Heart right ventricle (tissue), 16 donors: Measurements from ENCODE around the gene GPRASP2. TPM values are rescaled to one million over a fixed set of nuclear protein-coding genes. Genes with fewer than 3 reads are reported as not detected.
"Not testable (repeated sequence)": the region's sequence is repeated elsewhere in the genome, so short reads cannot be mapped to it uniquely, and the experiment has no call there.

Source experiments
- ATAC-seq, 8 donors: fragments of 200-7000 bp; cut with Tn5 transposase; one replicate each; pipeline ENCODE4 v1.9.1; 2020; ENCODE audit warnings: mild to moderate bottlenecking in 8 of 8, moderate library complexity in 8 of 8, moderate number of reproducible peaks in 1 of 8
- DNase-seq, 2 donors: peaks; one replicate each; pipeline ENCODE4 v3.0.0-alpha.2; 2020
- H3K27ac ChIP-seq, 10 donors: fragments of 200-600 bp; sonication (generic) in 2 of 10; one replicate each; pipeline versions ENCODE4 v1.5.0 to v1.8.0; 2020 to 2022; ENCODE audit warnings: mild to moderate bottlenecking in 3 of 10
- H3K27me3 ChIP-seq, 7 donors: fragments of 200-600 bp; one replicate each; pipeline ENCODE4 v1.8.0; 2021 to 2022; ENCODE audit warnings: mild to moderate bottlenecking in 2 of 7
- H3K36me3 ChIP-seq, 9 donors: fragments of 200-600 bp; sonication (generic) in 1 of 9; one replicate each; pipeline versions ENCODE4 v1.5.0 to v1.8.0; 2020 to 2022; ENCODE audit warnings: mild to moderate bottlenecking in 2 of 9
- H3K4me1 ChIP-seq, 9 donors: fragments of 200-600 bp; sonication (generic) in 1 of 9; one replicate each; pipeline versions ENCODE4 v1.5.0 to v1.8.0; 2020 to 2022; ENCODE audit warnings: mild to moderate bottlenecking in 4 of 9
- H3K4me3 ChIP-seq, 10 donors: fragments of 200-600 bp; sonication (generic) in 2 of 10; one replicate each; pipeline versions ENCODE4 v1.5.0 to v1.8.0; 2020 to 2022; ENCODE audit warnings: mild to moderate bottlenecking in 7 of 10, moderate library complexity in 2 of 10
- H3K9me3 ChIP-seq, 11 donors: fragments of 200-600 bp in 10 of 11; sonication (generic) in 2 of 11; one replicate each; pipeline versions ENCODE4 v1.5.0 to v1.8.0; 2013 to 2022; ENCODE audit warnings: mild to moderate bottlenecking in 2 of 11, control low read depth in 1 of 11, moderate library complexity in 1 of 11
- WGBS, 2 donors: extraction: QIAGEN DNeasy Blood & Tissue Kit; methylation state at CpG; one replicate each; pipeline ENCODE4 v1.1.7; 2013; ENCODE audit warnings: inconsistent platforms in 1 of 2; 5-methylcytosine and 5-hydroxymethylcytosine counted together
- intact Hi-C, 10 donors: fragments of 100-400 bp; cut with DNase I; formaldehyde crosslinking; loops; one replicate each; pipeline versions ENCODE4 v1.11.1 to v1.14.2; 2022
- polyA plus RNA-seq, 2 donors: library from polyadenylated mRNA; stranded (reverse); fragments of 200-250 nt; gene quantifications; one replicate each; pipeline ENCODE4 v1.2.3, GENCODE V29; 2013
- total RNA-seq, 10 donors: library from RNA; stranded (reverse); fragmentation: NEBNext Ultra II Directional in 3 of 10; extraction: Animal tissue kit (Norgen Biotek cat#: 25700) in 3 of 10; gene quantifications; one replicate each; pipeline versions ENCODE4 v1.2.1 to v1.2.4, GENCODE V29; 2021 to 2023
- TF ChIP-seq, protein P1 (sequence below), 9 donors: fragments of 200-600 bp; sonication (generic) in 2 of 9; IDR thresholded peaks; one replicate each; pipeline versions ENCODE4 v1.5.0 to v1.8.0; 2021 to 2022; ENCODE audit warnings: antibody characterized with exemption in 9 of 9, mild to moderate bottlenecking in 5 of 9, moderate library complexity in 1 of 9
- donor health status: Arrhythmogenic right ventricular cardiomyopathy.
- donor health status: ischemic (EF 13 %, LVEDD 7.1; RV severe dilation, severe dysfunction).
- donor health status: healthy with polysubstance abuse.
- donor health status: DM: no; HTN: yes; CAD: no.
- donor health status: DM: no; HTN: no; CAD: no.
- donor health status: ischemic (EF 25% LVEDD 6.9; RV normal size, moderate dysfunction).
- donor health status: ischemic (EF 25% LVEDD 5.7; RV mildly dilated, moderate dysfunction).
- donor health status: healthy.
- donor health status: DM: yes; HTN: yes; CAD: no.
- donor health status: Ischemic cardiomyopathy.
- donor health status: ischemic (EF 35%, LVEDD 5.7; RV mildly dilated, moderate dysfunction).
- donor health status: nonischemic (EF 11% LVEDD 7.7; RV severe dilation, severe dysfunction).
- donor health status: DM: yes; HTN: yes; CAD: no.
- donor health status: PGD.
- donor health status: ischemic (EF 29% LVEDD 5.4; RV normal size, mild dysfunction).
- donor health status: nonischemic (EF 23%, LVEDD 6.1; RV moderate dilation, normal function).

GPRASP2 gene
- total and polyA plus RNA-seq, 12 donors = 3.7 to 21.3 (median 14.3) TPM

- DNase-seq (no peak), ATAC-seq (no peak)
- Histone ChIP-seq H3K9me3 (no peaks in the 10 kb centered on the region), H3K36me3 (peaks cover 0 to 5% (median 0%) of the 10 kb centered on the region in 9 donors), H3K4me1 (peaks cover 0 to 14% (median 0%) of the 10 kb centered on the region in 9 donors), H3K27me3 (peaks cover 0 to 30% (median 0%) of the 10 kb centered on the region in 7 donors), H3K27ac (no peak overlapping the region), H3K4me3 (no peak overlapping the region)
- intact Hi-C loops = loop anchor here in 3 of 10 donors (5.0 to 10.0 kb wide), 4 partner anchors 59 to 111 kb away; partner anchors contain the start of gene GPRASP1 (in 2 of the 3)
- 93 to 95% methylated on average over 5 of the region's 5 CpGs for WGBS, 2 donors
- TF ChIP-seq, protein P1, sequence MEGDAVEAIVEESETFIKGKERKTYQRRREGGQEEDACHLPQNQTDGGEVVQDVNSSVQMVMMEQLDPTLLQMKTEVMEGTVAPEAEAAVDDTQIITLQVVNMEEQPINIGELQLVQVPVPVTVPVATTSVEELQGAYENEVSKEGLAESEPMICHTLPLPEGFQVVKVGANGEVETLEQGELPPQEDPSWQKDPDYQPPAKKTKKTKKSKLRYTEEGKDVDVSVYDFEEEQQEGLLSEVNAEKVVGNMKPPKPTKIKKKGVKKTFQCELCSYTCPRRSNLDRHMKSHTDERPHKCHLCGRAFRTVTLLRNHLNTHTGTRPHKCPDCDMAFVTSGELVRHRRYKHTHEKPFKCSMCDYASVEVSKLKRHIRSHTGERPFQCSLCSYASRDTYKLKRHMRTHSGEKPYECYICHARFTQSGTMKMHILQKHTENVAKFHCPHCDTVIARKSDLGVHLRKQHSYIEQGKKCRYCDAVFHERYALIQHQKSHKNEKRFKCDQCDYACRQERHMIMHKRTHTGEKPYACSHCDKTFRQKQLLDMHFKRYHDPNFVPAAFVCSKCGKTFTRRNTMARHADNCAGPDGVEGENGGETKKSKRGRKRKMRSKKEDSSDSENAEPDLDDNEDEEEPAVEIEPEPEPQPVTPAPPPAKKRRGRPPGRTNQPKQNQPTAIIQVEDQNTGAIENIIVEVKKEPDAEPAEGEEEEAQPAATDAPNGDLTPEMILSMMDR (IDR thresholded peaks at IDR 0.05) = no peak
These were observed 3.7 kb downstream of the GPRASP2 start for GRCh38 chrX:102715967-102716366.

DNA sequence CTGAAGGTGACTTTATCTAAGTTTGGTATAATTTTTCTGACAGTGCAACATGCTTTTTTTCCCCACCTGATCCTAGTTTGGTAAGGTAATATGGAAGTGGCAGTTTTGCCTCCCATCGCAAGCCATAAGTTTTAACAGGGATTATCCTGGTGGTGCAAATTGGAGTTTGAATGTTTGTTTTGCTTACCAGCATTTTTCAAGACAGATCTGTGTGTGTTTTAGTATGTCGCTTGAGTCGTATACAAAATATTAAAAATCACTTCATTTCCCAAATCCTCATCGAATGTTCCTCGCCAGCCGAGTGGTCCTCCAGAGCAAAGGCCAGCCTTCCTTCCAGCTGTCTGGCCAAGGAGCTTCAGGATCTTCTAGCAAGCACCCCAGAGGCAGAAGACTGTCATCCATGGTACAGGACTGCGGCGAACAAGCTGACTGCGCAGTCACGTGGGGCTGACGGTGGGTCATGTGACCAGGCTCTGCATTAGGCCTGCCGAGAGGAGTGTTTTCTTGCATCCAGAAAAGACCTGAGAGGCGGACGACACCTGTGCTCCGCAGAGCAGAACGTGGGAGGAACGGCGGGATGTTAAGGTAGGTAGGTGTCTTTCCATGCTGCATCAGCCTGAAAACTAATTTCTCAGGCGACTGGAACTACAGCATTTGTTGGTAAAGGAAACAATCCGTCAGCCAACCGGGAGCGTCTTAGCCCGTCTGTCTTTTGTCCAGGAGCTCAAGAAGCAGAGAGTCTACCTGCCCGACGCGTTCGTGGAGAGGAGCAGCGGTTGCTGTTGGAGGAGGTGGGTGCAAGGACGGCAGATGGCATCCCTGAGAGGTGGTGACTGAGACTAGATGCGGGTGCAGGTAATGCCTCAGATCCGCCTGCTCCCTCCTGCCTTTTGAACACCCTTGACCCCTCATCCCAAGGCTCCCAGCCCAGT is 8.3 kb downstream of the GPRASP2 start, which contains the start of gene GPRASP3:
Gene GPRASP3 (plus strand): TSS at position 507 of the 932 bp plus-strand sequence. CDS start 28,253 bp downstream, outside the sequence.
- peak; percentile 93 to 98 (median 97) for ATAC-seq
- DNase-seq = peak; percentile 70 to 75
- H3K36me3 ChIP-seq = no peaks in the 10 kb centered on the region
- H3K4me3 ChIP-seq = peak within 1 kb of the TSS; percentile 33 to 62 (median 54)
- H3K27me3 ChIP-seq = no peaks in the 10 kb centered on the region
- H3K4me1 ChIP-seq = peaks cover 0 to 9% (median 0%) of the 10 kb centered on the region in 9 donors
- H3K9me3 ChIP-seq = no peaks in the 10 kb centered on the region
- intact Hi-C loops = loop anchor here in 1 of 10 donors (5.0 kb wide), 1 partner anchor 47 kb away; no protein-coding TSS in a partner anchor
- WGBS, 2 donors = 8 to 10% methylated on average over 31 of the region's 31 CpGs
- H3K27ac ChIP-seq = peak within 1 kb of the TSS in 6 of 10 donors; percentile 27 to 63 (median 30)
- TF ChIP-seq, protein P1 (IDR thresholded peaks at IDR 0.05) = no peak

GRCh38 chrX:102721169-102721506 is 8.9 kb downstream of the GPRASP2 start:
- not testable (repeated sequence) for H3K27ac ChIP-seq, H3K9me3 ChIP-seq, DNase-seq, ATAC-seq, H3K27me3 ChIP-seq, H3K36me3 ChIP-seq, H3K4me1 ChIP-seq
- H3K4me3 ChIP-seq = peak overlapping the region; percentile 33 to 62 (median 54)
- 40 to 49% methylated on average over 6 to 7 of the region's 7 CpGs for WGBS, 2 donors
- intact Hi-C loops = loop anchor here in 1 of 10 donors (5.0 kb wide), 1 partner anchor 46 kb away; no protein-coding TSS in a partner anchor

GRCh38 chrX:102723456-102723855 is 11.2 kb downstream of the GPRASP2 start:
- Histone ChIP-seq H3K27me3 (no peaks in the 10 kb centered on the region), H3K36me3 (peaks cover 0 to 5% (median 0%) of the 10 kb centered on the region in 9 donors), H3K4me3 (no peak overlapping the region), H3K4me1 (peaks cover 0 to 9% (median 0%) of the 10 kb centered on the region in 9 donors), H3K27ac (no peak overlapping the region), H3K9me3 (no peaks in the 10 kb centered on the region)
- ATAC-seq (no peak), DNase-seq (no peak)
- intact Hi-C loops = loop anchor here in 1 of 10 donors (5.0 kb wide), 1 partner anchor 44 kb away; no protein-coding TSS in a partner anchor
- TF ChIP-seq, protein P1 (IDR thresholded peaks at IDR 0.05) = no peak
- WGBS, 2 donors = 91 to 100% methylated on average over 1 of the region's 1 CpG
